Measurements from ENCODE around the gene CCDC74A.
A peak's percentile ranks its signal among the peaks of the same experiment; 100 is the strongest.
"Not testable (repeated sequence)": the region's sequence is repeated elsewhere in the genome, so short reads cannot be mapped to it uniquely, and the experiment has no call there.

CCDC74A gene

DNA sequence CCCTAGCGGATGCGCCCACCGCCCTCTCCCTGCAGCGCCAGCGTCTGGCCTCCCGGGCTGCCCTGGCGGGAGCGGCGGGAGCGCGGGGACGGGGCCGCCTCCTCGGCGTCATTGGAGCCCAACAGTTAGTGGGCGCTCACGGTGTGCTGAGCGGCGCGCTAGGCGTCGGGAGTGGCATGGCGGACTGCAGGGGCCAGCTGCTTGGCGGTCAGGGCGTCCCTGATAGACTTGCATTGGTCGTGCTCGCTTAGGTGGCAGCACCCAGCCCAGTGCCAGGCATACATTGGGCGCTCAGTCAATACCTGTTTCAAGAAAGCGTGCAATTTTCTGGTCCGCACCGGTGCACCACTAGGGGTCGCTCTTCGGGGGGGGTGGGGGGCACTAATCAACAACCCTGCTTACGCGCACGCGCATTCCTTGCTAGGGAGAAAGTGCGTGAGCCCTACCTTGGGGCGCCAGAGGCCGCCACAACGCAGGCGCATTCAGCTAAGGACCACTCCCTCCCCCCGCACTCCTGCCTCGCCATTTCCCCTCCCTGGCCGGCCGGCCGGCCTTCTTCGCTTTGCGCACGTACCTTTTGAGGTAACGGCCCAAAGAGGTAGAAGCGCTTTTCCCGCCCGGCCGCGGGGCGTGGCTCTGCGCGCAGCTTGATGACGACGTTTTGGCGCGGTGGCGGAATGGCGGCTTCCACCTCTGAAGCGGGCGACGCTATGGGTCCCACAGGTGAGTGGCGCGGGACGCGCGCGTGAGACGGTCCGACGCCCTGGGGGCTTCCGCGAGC lies 35.1 kb upstream of the CCDC74A start:
- Mint-ChIP-seq H3K36me3 (no peaks in the 10 kb centered on the region), H3K4me3 (peak overlapping the region; percentile 95), H3K4me1 (peaks cover 50% of the 10 kb centered on the region), H3K9me3 (no peaks in the 10 kb centered on the region), H3K27ac (peak overlapping the region; percentile 95), H3K27me3 (no peaks in the 10 kb centered on the region)

DNA sequence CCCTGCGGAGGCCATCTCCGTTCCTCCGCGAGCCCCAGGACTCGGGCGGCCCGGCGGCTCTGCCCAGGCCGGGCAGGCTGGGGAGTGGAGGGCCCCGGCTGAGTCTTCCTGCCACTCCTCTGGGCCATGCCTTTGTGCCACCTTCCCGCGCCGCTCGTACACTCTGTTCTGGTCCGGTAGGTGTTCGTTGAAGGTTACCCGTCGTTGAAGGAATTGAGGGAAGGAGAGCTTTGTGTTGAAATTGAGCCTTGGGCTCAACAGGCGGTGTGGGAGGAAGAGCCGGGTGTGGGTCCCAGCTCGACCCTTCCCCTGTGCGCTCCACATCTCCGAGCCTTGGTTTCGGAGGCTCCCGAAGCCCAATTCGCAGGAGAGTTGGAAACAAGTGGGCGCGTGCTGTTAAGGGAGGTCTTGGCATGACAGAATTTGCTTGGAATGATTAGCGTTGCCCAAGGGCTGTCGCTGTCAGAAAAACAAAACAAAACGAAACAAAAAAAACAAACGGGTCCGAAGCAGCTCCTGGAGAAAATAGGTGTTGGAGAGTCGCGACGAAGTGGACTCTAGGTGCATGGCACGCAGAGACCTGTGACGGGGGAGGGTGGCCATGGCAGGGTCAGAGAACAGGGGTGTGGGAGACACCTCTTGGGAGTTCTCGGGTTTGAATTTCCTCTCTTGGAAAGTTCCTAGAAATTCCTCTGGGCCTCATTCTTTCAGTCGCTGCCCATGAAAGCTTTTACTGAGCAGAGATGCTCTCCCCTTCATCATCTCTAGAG lies 34.3 kb upstream of the CCDC74A start:
- Mint-ChIP-seq H3K27me3 (no peaks in the 10 kb centered on the region), H3K27ac (peak overlapping the region; percentile 95), H3K4me3 (peak overlapping the region; percentile 95), H3K4me1 (peaks cover 47% of the 10 kb centered on the region), H3K36me3 (peaks cover 2% of the 10 kb centered on the region), H3K9me3 (no peaks in the 10 kb centered on the region)

DNA sequence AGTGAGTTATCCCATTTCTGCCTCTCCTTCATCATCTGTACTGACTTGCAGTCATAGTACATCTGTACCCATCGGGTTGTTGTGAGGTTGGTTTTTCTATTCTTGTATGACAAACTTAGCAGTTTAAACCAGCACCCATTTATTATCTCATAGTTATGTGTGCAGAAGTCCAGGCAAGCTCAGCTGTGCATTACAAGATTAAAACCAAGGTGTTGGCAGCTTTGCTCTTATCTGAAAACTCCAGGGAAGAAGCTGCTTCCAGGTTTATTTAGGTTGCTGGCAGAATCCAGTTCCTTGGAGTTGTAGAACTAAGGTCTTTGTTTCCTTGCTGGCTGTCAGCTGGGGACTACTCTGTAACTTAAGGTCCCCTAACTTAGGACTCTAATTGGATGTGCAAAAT lies 32.2 kb upstream of the CCDC74A start:
- H3K27ac Mint-ChIP-seq, H3K36me3 Mint-ChIP-seq, H3K4me3 Mint-ChIP-seq, H3K9me3 Mint-ChIP-seq, H3K27me3 Mint-ChIP-seq: not testable (repeated sequence)
- peaks cover 32% of the 10 kb centered on the region for H3K4me1 Mint-ChIP-seq

DNA sequence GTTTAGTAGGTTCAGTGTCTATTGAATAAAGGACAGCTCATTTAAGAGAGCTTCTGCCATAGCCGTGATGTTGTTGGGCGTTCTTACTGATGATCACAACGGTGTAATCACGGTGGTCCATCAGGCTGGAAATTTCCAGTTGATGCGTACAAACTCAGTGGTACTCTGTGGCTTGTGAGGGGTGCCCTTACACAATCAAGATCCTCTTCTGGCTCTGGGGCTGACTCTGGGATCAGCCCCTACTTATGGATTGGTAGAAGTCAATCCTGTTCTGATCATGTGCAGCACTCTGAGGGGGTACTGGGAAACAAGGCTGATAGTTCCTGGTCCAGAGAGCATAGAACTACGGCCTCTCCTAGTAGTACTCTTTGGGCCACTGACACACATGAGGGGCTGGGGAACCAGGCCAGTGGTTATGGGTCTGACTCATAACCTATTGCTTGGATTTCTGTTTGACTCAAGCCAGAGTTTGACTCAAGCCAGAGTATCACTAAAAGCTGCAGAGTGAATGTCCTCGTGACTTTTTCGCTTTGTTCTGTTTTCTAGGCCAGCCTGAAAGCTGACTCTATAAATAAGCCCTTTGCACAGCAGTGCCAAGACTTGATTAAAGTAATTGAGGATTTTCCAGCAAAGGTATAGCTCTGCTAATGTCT lies 29.2 kb upstream of the CCDC74A start:
- H3K27ac Mint-ChIP-seq, H3K9me3 Mint-ChIP-seq, H3K27me3 Mint-ChIP-seq, H3K36me3 Mint-ChIP-seq, H3K4me3 Mint-ChIP-seq: not testable (repeated sequence)
- peaks cover 20% of the 10 kb centered on the region for H3K4me1 Mint-ChIP-seq

DNA sequence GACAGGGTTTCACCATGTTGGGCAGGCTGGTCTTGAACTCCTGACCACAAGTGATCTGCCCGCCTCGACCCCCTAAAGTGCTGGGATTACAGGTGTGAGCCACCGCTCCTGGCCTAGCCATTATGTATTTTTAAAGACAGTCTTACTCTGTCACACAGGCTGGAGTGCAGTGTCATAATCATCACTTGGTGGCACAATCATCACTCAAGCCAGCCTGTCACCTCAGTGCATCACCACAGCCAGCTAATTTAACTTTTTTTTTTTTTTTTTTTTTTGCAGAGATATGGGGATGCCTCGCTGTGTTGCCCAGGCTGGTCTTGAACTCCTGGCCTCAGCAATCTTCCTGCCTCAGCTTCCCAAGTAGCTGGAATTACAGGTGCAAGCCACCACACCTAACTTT lies 24.1 kb upstream of the CCDC74A start:
- not testable (repeated sequence) for H3K27ac Mint-ChIP-seq, H3K4me1 Mint-ChIP-seq, H3K4me3 Mint-ChIP-seq, H3K27me3 Mint-ChIP-seq, H3K36me3 Mint-ChIP-seq, H3K9me3 Mint-ChIP-seq

DNA sequence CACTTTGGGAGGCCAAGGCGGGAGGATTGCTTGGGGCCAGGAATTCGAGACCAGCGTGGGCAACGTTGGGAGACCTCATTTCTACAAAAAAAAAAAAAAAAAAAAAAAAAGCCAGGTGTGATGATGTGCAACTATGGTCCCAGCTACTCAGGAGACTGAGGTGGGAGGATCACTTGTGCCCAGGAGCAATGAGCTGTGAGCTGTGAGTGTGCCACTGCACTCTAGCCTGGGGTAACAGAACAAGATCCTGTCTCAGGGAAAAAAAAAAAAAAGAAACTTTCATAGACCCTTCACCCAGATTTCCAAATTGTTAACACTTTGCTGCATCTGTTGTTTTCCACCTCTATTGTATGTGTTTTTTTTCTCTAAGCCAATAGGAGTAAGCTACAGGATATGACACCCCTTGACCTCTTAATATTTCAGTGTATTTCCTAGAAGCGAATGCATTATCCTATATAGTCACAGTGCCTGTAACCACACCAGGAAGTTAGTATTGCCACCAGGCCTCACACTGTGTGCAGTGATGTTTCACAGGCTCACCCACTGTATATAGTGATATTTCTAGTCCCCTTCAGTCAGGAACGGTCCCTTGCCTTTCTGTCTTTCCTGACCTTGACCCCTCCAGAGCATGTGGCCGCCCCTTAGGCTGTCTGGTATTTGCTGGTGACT lies 23.5 kb upstream of the CCDC74A start:
- H3K27ac Mint-ChIP-seq, H3K36me3 Mint-ChIP-seq, H3K9me3 Mint-ChIP-seq, H3K4me1 Mint-ChIP-seq, H3K4me3 Mint-ChIP-seq, H3K27me3 Mint-ChIP-seq: not testable (repeated sequence)

DNA sequence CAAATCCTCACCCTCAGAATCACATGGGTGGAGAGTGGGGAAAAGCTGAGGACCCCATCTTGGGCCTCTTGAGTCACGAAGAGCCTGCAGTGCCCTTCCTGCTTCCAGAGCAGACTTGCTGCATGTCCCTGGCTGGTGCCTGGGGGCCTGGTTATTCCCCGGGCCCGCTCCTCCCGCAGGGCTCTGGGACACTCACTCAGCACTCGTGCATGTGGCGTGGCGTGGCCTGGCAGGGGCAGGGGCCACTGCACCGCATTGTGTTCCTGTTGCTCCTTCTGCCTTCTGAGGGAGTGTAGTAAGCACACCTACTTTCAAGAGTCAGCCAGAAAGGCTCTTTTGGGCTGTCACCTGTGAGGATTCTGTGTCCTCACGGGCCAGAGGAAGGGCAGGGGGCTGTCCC lies 18.1 kb upstream of the CCDC74A start:
- Mint-ChIP-seq H3K9me3 (no peaks in the 10 kb centered on the region), H3K27ac (no peak overlapping the region), H3K27me3 (no peaks in the 10 kb centered on the region), H3K36me3 (peaks cover 8% of the 10 kb centered on the region), H3K4me3 (no peak overlapping the region), H3K4me1 (no peaks in the 10 kb centered on the region)

DNA sequence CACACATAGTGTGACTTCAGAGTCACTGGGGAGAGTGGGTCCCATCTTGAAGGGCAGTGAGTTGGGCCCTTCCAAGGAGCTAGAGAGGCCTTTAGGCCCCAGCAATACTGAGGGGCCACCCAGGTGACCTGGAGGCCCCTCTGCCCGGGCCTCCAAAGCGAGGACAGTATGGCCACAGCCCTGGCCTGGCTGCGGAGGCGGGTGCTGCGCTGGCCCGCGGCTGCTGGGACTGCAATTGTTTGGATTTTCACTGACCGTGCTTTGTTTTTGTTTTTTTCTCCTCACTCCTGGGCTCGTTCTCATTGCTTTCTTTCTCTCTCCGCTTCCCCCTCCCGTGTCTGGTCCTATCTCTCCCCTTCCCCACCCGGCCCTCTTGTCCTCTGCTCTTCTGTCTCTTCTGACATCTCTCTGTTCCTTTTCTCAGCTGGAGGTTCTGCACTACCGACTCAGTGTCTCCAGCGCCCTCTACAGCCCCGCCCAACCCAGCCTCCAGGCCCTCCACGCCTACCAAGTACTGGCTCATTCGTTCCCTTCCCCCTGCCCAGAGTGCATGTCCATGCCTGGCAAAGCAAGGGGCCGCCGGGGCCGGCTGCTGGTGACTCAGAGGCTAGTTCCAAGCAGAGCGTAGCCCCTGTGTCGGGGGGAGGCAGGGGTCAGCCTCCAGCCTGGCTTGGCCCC lies 16.3 kb upstream of the CCDC74A start:
- not testable (repeated sequence) for H3K9me3 Mint-ChIP-seq, H3K27ac Mint-ChIP-seq, H3K27me3 Mint-ChIP-seq, H3K4me3 Mint-ChIP-seq, H3K4me1 Mint-ChIP-seq, H3K36me3 Mint-ChIP-seq

DNA sequence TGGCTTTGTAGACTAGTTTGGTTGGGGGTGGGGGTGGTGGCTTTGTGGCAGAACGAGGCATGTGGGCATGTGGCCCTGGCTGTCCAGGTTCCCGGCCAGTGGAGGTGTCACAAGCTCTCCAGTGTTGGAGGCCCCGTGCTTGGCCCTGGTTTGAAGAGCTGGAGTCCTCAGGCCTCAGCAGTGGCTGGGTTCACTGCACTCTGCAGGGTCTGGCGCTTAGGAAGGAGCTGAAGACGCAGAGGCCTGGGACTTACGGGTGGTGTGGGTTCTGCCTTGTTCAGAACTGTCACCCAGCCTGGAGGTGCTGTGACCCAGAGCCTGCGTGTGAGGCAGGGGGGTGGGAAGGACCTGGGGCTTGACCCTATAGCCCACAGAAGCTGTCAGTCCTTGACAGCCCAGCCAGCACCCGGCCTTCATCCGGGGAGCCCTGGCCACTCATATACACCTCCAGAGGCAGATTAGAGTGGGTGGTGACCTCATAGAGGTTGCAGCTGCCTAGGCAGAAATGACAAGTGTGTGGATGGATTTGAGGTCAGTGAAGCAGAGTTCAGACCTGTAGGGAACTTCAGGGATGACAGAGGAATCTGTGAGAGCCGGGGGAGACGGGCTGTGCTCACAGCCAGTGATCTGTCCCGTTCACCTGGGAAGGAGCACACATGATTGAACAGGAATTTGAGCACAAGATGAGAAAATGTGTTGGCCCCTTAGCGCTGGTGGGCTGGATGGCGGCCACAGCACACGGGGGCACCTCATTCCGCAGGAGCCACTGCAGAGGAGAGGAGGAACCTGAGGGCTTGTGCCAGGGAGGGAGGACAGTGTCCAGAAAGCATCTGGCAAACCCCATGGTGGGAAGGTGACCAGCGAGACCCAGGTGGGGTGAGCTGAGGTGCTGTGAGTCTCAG lies 15.5 kb upstream of the CCDC74A start:
- not testable (repeated sequence) for H3K9me3 Mint-ChIP-seq, H3K36me3 Mint-ChIP-seq, H3K4me1 Mint-ChIP-seq, H3K27me3 Mint-ChIP-seq, H3K27ac Mint-ChIP-seq, H3K4me3 Mint-ChIP-seq

DNA sequence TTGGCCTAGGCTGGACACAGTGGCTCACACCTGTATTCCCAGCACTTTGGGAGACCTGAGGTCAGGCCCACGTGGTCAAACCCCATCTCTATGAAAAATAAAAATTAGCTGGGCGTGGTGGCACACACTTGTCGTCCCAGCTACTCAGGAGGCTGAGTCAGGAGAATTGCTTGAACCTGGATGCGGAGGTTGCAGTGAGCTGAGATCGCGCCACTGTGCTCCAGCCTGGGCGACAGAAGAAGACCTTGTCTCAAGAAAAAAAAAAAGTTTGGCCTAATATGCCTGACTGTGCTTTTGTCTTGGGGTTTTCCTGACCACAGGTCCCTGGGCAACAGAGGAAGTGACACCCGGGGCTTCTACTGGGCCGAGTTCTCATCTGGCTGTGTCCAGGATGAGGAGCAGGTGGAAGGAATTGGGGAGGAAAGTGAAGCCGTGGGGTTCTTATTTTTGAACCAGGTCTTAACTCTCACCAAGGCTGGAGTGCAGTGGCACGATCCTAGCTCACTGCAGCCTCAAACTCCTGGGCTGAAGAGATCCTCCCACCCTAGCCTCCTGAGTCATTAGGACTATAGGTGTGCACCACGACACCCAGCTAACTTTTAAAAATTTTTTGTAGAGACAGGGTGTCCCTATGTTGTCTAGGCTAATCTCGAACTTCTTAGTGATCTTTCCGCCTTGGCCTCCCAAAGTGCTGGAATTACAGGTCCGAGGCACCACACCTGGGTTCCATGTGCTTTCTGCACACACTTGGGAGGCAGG lies 13.1 kb upstream of the CCDC74A start:
- H3K4me3 Mint-ChIP-seq, H3K4me1 Mint-ChIP-seq, H3K27ac Mint-ChIP-seq, H3K27me3 Mint-ChIP-seq, H3K36me3 Mint-ChIP-seq, H3K9me3 Mint-ChIP-seq: not testable (repeated sequence)

DNA sequence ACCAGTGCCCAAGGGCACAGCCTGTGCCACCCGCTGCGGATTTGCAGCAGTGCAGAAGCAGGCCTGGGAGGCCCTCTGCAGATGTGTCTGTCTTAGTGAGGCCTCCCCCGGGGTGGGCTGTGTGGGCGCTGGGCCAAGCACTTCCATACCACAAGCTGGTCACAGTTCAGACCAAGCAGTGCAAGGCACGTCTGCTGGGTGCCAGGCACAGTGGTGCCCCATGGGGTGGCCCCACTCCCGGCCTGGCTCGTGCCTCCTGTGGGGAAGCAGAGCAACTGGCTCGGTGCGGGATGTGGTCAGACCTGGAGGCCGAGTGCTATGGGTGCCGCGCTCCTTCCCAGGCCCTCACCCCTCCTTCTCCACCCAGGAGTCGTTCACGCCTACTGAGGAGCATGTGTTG lies 12.5 kb upstream of the CCDC74A start:
- H3K4me1 Mint-ChIP-seq, H3K4me3 Mint-ChIP-seq, H3K27ac Mint-ChIP-seq, H3K36me3 Mint-ChIP-seq, H3K9me3 Mint-ChIP-seq, H3K27me3 Mint-ChIP-seq: not testable (repeated sequence)

DNA sequence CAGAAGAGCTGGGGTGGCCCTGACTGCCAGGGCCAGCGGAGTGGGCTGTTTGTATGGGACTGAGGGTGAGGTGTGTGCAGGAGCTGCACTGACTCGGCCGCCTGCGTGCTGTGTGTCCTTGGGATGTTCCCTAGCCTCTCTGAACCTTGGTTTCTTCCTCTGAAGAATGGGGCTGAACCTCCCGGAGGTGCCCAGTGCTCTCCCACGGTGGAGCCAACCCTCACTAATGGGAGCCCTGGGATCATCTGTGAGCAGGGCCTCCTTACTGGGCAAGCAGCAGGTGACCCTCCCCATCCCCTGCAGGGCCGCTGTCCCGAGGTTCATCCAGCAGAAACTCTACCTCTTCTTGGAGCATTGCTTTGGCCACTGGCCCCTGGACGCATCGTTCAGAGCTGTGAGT lies 11.7 kb upstream of the CCDC74A start:
- H3K9me3 Mint-ChIP-seq = no peaks in the 10 kb centered on the region
- H3K36me3 Mint-ChIP-seq = peaks cover 3% of the 10 kb centered on the region
- no peaks in the 10 kb centered on the region for H3K27me3 Mint-ChIP-seq
- H3K4me3 Mint-ChIP-seq = no peak overlapping the region
- H3K4me1 Mint-ChIP-seq = no peaks in the 10 kb centered on the region
- H3K27ac Mint-ChIP-seq = no peak overlapping the region

DNA sequence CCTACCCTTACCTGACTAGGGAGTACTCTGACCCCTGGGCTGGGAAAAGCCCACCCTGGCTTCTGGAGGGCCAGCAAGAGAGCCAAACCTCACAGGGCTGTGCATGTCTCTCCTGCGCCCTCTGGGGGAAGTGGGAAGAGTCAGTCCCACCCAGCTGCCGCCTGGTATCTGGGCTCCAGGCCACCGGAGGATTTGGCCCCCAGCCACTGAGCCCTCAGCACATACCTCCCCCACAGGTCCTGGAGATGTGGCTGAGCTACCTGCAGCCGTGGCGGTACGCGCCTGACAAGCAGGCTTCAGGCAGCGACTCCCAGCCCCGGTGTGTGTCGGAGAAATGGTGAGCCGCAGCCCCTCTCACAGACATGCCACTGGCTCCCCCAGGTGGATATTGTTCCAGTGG lies 11.1 kb upstream of the CCDC74A start:
- H3K36me3 Mint-ChIP-seq, H3K4me1 Mint-ChIP-seq: not testable (repeated sequence)

DNA sequence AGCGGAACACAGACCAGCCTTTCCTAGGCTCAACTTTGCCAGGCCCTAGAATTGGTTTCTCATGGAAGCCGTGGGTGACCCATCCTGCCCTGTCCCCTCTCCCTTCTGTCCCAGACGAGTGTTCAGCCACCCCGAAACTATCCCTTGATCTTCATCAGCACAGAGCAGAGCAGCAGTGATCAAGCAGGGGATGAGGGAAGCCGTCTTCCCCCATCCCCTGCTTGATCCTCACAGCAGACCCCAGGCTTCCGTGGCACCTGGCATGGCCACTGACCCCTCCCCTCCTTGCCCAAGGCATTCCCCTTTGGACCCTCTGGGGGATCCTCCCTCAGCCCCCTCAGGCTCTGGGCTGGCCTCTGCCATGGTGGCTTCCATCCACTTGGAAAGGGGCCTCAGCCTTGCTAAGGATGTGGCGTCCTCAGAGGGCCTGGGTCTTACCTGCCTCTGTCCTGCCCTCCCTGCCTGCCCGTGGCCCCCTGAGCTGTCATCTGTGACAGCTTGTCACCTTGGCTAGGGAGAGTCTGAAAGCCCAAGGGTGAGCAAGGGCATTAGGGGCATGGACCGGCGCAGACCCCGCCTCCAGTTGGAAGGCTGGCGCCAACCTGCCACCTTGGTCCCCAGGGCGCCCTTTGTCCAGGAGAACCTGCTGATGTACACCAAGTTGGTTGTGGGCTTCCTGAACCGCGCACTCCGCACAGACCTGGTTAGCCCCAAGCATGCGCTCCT lies 10.4 kb upstream of the CCDC74A start:
- Mint-ChIP-seq H3K27ac (no peak overlapping the region), H3K4me1 (no peaks in the 10 kb centered on the region), H3K4me3 (no peak overlapping the region), H3K9me3 (no peaks in the 10 kb centered on the region), H3K36me3 (peaks cover 3% of the 10 kb centered on the region), H3K27me3 (no peaks in the 10 kb centered on the region)

More for the DNA sequence above, 11.1 kb upstream of the CCDC74A start:
- H3K27ac Mint-ChIP-seq, H3K9me3 Mint-ChIP-seq, H3K27me3 Mint-ChIP-seq, H3K4me3 Mint-ChIP-seq: not testable (repeated sequence)
